ENCODE measurements around the gene P2RY6. TPM values are rescaled to one million over a fixed set of nuclear protein-coding genes. Genes with fewer than 3 reads are reported as not detected.

The P2RY6 gene
- total RNA-seq, 1 donor = 1.2 TPM

DNA sequence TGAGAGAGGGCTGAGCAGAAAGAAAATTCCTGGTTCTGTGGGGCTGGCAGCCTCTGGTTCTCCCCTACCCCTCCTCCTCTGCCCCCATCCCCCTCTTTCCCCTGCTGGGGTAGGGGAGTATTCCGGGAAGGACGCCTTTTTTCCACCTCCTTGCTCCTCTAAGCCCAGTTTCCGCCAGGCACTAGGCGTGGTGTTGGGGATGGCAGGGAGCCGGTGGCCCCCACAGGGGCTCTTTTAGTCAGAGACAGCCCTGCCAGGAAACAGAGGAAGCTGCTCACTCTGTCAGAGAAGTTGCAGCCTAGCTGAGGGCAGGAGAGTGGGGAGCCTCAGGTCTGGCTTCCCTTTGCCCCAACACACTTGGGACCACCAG lies 20.4 kb downstream of the P2RY6 start:
- TF ChIP-seq, protein P1, sequence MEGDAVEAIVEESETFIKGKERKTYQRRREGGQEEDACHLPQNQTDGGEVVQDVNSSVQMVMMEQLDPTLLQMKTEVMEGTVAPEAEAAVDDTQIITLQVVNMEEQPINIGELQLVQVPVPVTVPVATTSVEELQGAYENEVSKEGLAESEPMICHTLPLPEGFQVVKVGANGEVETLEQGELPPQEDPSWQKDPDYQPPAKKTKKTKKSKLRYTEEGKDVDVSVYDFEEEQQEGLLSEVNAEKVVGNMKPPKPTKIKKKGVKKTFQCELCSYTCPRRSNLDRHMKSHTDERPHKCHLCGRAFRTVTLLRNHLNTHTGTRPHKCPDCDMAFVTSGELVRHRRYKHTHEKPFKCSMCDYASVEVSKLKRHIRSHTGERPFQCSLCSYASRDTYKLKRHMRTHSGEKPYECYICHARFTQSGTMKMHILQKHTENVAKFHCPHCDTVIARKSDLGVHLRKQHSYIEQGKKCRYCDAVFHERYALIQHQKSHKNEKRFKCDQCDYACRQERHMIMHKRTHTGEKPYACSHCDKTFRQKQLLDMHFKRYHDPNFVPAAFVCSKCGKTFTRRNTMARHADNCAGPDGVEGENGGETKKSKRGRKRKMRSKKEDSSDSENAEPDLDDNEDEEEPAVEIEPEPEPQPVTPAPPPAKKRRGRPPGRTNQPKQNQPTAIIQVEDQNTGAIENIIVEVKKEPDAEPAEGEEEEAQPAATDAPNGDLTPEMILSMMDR (IDR thresholded peaks at IDR 0.05; ENCODE audit: insufficient read depth, low read length) = no peak
- peak; percentile 70 for DNase-seq (ENCODE audit: low read depth)
- H3K4me3 ChIP-seq (ENCODE audit: low read depth, low read length) = no peak overlapping the region

DNA sequence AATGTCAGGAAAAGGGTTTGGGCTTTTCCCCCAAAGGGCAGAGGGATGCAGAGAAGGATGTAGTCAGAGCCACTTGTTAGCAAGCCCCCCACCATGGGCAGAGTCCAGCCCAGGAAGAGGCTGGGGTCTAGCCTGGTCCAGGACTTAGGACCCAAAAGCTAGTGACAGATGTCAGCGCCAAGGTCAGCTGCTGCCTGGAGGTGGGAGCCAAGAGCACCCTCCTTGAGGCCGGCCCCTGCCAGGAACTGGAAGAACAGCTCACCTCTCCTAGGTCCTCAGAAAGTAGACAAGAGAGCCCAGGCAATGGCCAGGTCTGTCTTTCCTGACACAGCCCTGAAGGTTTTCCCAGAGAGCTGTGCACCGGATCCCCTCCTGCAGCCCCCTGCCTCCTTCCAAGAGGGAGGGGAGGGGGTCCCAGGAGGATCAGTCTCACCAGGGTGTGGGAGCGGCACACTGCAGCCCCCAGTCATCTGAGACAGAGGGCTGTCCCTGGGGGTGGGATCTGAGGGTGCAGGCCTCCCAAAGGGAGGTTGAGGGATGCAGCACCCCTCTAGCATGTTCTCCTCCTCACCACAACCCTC lies 21.3 kb downstream of the P2RY6 start:
- TF ChIP-seq, protein P1 (IDR thresholded peaks at IDR 0.05; ENCODE audit: insufficient read depth, low read length) = no peak
- H3K4me3 ChIP-seq (ENCODE audit: low read depth, low read length) = no peak overlapping the region
- no peak for DNase-seq (ENCODE audit: low read depth)

DNA sequence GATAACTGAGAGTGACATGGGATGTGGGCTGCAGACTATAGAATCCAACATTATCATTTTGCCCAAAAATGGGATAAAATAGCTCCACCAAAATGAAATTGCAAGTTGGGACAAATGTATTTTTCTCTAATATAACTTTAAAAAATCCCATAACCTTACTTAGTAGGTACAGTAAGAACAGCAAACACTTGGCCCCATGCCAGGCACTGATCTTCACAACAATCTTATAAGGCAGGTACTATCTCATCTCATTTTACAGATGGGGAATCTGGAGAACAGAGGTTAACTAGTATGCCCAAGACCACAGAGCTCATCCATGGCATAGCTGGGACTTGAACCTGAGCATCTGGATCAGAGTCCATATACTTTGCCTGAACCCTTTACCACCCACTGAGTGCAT lies 22.5 kb downstream of the P2RY6 start:
- H3K4me3 ChIP-seq (ENCODE audit: low read depth, low read length) = no peak overlapping the region
- TF ChIP-seq, protein P1 (IDR thresholded peaks at IDR 0.05; ENCODE audit: insufficient read depth, low read length) = no peak
- no peak for DNase-seq (ENCODE audit: low read depth)

DNA sequence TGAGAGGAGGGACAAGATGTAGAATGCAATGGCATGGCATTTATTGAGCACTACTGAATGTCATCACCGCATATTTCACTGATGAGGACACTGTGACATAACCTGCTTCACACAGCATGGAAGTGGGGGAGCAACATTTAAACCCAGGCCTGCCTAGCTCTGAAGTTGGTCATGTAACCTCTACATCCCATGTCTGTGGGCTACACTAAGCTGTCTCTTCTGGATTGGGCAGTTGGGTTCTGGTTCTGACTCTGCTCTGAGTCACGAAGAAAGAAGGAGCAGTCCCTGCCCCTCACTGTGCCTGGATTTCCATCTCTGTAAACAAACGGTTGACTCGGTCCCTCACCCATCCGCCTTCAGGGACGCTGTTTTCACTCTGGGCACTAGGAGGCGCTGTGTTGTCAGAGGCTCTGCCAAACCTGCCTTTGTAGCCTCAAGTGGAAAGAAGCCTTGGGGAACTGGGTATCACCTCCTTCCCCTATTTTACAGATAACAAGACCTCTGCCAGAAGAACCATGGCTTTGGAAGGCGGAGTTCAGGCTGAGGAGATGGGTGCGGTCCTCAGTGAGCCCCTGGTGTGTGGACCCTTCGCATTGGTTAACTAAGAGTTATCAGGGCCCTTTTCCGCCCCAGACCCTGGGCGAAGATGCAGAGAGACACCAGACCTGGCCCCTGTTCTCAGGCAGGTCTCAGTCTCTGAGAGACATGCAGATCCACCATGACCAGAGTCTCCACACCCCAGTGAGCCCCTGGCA lies 23.3 kb downstream of the P2RY6 start:
- TF ChIP-seq, protein P1 (IDR thresholded peaks at IDR 0.05; ENCODE audit: insufficient read depth, low read length) = peak; percentile 99
- peak; percentile 83 for DNase-seq (ENCODE audit: low read depth)
- H3K4me3 ChIP-seq (ENCODE audit: low read depth, low read length) = no peak overlapping the region

DNA sequence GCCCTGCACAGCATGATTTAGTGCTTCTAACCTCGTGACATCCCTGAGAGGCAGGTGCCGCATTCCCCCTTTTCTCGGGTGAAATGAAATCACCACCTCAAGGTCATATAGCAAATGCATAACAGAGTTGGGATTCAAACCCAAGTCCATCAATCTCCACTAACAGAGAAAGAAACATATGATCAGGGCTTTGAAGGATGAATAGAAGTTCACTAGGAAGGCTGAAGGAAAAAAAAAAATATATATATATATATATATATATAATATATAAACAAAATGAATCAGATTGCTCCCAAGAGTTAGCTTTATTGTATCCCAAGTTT lies 23.8 kb downstream of the P2RY6 start:
- H3K4me3 ChIP-seq (ENCODE audit: low read depth, low read length) = no peak overlapping the region
- DNase-seq (ENCODE audit: low read depth) = no peak
- TF ChIP-seq, protein P1 (IDR thresholded peaks at IDR 0.05; ENCODE audit: insufficient read depth, low read length) = no peak

DNA sequence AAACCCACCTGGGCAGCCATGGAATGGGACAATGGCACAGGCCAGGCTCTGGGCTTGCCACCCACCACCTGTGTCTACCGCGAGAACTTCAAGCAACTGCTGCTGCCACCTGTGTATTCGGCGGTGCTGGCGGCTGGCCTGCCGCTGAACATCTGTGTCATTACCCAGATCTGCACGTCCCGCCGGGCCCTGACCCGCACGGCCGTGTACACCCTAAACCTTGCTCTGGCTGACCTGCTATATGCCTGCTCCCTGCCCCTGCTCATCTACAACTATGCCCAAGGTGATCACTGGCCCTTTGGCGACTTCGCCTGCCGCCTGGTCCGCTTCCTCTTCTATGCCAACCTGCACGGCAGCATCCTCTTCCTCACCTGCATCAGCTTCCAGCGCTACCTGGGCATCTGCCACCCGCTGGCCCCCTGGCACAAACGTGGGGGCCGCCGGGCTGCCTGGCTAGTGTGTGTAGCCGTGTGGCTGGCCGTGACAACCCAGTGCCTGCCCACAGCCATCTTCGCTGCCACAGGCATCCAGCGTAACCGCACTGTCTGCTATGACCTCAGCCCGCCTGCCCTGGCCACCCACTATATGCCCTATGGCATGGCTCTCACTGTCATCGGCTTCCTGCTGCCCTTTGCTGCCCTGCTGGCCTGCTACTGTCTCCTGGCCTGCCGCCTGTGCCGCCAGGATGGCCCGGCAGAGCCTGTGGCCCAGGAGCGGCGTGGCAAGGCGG lies 24.5 kb downstream of the P2RY6 start:
- no peak for DNase-seq (ENCODE audit: low read depth)
- H3K4me3 ChIP-seq (ENCODE audit: low read depth, low read length) = no peak overlapping the region
- TF ChIP-seq, protein P1 (IDR thresholded peaks at IDR 0.05; ENCODE audit: insufficient read depth, low read length) = no peak

Data from fibroblast of the aortic adventitia (primary cell).